MM.1S (cell line): ENCODE measurements around the gene EPB41L2.

Experiments used
- DNase-seq: peaks from one replicate; pipeline ENCODE4 v3.0.0-alpha.2; 2015
- H2AFZ ChIP-seq: fragments of 300-600 bp; sonication (generic); 2 replicates; pipeline ENCODE4 v1.6.0; 2016; ENCODE audit warnings: antibody characterized with exemption, low read length
- H3F3A ChIP-seq: fragments of 300-600 bp; sonication (generic); 2 replicates; pipeline ENCODE4 v1.6.1; 2016; ENCODE audit warnings: mild to moderate bottlenecking, antibody characterized with exemption, low read length, moderate library complexity, mixed read lengths; ENCODE audit not compliant: insufficient read depth
- H3K27ac ChIP-seq: fragments of 300-600 bp; sonication (generic); 2 replicates; pipeline ENCODE4 v1.5.1; 2016; ENCODE audit warnings: mild to moderate bottlenecking, low read length
- H3K27me3 ChIP-seq: fragments of 300-600 bp; sonication (generic); replicated peaks from 2 replicates; pipeline ENCODE4 v1.6.0; 2016; ENCODE audit warnings: low read length; ENCODE audit not compliant: insufficient read depth
- H3K36me3 ChIP-seq: fragments of 300-600 bp; sonication (generic); replicated peaks from 2 replicates; pipeline ENCODE4 v1.6.1; 2016; ENCODE audit warnings: mild to moderate bottlenecking, low read length, mixed read lengths; ENCODE audit not compliant: insufficient read depth
- H3K4me1 ChIP-seq: fragments of 300-600 bp; sonication (generic); 2 replicates; pipeline ENCODE4 v1.6.1; 2016; ENCODE audit warnings: low read length, mixed read lengths
- H3K4me2 ChIP-seq: fragments of 300-600 bp; sonication (generic); 2 replicates; pipeline ENCODE4 v1.6.0; 2016; ENCODE audit warnings: low read depth, low read length
- H3K4me3 ChIP-seq: fragments of 300-600 bp; sonication (generic); 2 replicates; pipeline ENCODE4 v1.5.1; 2016; ENCODE audit warnings: low read length, mixed read lengths
- H3K79me2 ChIP-seq: fragments of 300-600 bp; sonication (generic); 2 replicates; pipeline ENCODE4 v1.6.1; 2016; ENCODE audit warnings: mixed run types, low read length, mixed read lengths
- H3K9ac ChIP-seq: fragments of 300-600 bp; sonication (generic); 2 replicates; pipeline ENCODE4 v1.6.1; 2016; ENCODE audit warnings: low read length, mixed read lengths
- H3K9me2 ChIP-seq: fragments of 300-600 bp; sonication (generic); replicated peaks from 2 replicates; pipeline ENCODE4 v1.6.1; 2016; ENCODE audit warnings: mild to moderate bottlenecking, low read length, mixed read lengths; ENCODE audit not compliant: insufficient read depth
- H3K9me3 ChIP-seq: fragments of 300-600 bp; sonication (generic); replicated peaks from 2 replicates; pipeline ENCODE4 v1.6.1; 2016; ENCODE audit warnings: mild to moderate bottlenecking, low read length, mixed read lengths; ENCODE audit not compliant: insufficient read depth
- H4K20me1 ChIP-seq: fragments of 300-600 bp; sonication (generic); 2 replicates; pipeline ENCODE4 v1.6.1; 2016; ENCODE audit warnings: mild to moderate bottlenecking, low read length, moderate library complexity, mixed read lengths; ENCODE audit not compliant: insufficient read depth
- EZH2 ChIP-seq: fragments of 300-600 bp; sonication (generic); optimal IDR thresholded peaks from 2 replicates; pipeline ENCODE3; 2017; ENCODE audit warnings: low read depth, mild to moderate bottlenecking, antibody characterized with exemption, low read length, mixed read lengths
- EZH2phosphoT487 ChIP-seq: fragments of 300-600 bp; sonication (generic); IDR thresholded peaks from 2 replicates; pipeline ENCODE4 v1.6.1; 2018; ENCODE audit warnings: antibody characterized with exemption, low read length
- TF ChIP-seq, protein P1 (sequence below): fragments of 300-600 bp; sonication (generic); IDR thresholded peaks from 2 replicates; pipeline ENCODE4 v1.5.1; 2016; ENCODE audit warnings: antibody characterized with exemption, low read length, mixed read lengths

EPB41L2 gene

GRCh38 chr6:131004387-131004755 is 58.7 kb downstream of the EPB41L2 start:
- no peaks in the 10 kb centered on the region for H3F3A ChIP-seq
- no peak for DNase-seq
- TF ChIP-seq, protein P1, sequence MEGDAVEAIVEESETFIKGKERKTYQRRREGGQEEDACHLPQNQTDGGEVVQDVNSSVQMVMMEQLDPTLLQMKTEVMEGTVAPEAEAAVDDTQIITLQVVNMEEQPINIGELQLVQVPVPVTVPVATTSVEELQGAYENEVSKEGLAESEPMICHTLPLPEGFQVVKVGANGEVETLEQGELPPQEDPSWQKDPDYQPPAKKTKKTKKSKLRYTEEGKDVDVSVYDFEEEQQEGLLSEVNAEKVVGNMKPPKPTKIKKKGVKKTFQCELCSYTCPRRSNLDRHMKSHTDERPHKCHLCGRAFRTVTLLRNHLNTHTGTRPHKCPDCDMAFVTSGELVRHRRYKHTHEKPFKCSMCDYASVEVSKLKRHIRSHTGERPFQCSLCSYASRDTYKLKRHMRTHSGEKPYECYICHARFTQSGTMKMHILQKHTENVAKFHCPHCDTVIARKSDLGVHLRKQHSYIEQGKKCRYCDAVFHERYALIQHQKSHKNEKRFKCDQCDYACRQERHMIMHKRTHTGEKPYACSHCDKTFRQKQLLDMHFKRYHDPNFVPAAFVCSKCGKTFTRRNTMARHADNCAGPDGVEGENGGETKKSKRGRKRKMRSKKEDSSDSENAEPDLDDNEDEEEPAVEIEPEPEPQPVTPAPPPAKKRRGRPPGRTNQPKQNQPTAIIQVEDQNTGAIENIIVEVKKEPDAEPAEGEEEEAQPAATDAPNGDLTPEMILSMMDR: no peak
- TF ChIP-seq EZH2: no peak
- TF ChIP-seq EZH2phosphoT487: no peak
- H4K20me1 ChIP-seq: no peaks in the 10 kb centered on the region
- H2AFZ ChIP-seq: no peak overlapping the region
- H3K27me3 ChIP-seq: no peaks in the 10 kb centered on the region
- H3K4me2 ChIP-seq: no peak overlapping the region
- H3K27ac ChIP-seq: no peak overlapping the region
- H3K79me2 ChIP-seq: no peaks in the 10 kb centered on the region; the same call in 1 of the 2 replicates
- H3K9me3 ChIP-seq: no peaks in the 10 kb centered on the region
- H3K36me3 ChIP-seq: no peaks in the 10 kb centered on the region
- no peaks in the 10 kb centered on the region for H3K9me2 ChIP-seq
- no peak overlapping the region for H3K4me3 ChIP-seq
- H3K4me1 ChIP-seq: no peaks in the 10 kb centered on the region
- H3K9ac ChIP-seq: no peak overlapping the region

DNA sequence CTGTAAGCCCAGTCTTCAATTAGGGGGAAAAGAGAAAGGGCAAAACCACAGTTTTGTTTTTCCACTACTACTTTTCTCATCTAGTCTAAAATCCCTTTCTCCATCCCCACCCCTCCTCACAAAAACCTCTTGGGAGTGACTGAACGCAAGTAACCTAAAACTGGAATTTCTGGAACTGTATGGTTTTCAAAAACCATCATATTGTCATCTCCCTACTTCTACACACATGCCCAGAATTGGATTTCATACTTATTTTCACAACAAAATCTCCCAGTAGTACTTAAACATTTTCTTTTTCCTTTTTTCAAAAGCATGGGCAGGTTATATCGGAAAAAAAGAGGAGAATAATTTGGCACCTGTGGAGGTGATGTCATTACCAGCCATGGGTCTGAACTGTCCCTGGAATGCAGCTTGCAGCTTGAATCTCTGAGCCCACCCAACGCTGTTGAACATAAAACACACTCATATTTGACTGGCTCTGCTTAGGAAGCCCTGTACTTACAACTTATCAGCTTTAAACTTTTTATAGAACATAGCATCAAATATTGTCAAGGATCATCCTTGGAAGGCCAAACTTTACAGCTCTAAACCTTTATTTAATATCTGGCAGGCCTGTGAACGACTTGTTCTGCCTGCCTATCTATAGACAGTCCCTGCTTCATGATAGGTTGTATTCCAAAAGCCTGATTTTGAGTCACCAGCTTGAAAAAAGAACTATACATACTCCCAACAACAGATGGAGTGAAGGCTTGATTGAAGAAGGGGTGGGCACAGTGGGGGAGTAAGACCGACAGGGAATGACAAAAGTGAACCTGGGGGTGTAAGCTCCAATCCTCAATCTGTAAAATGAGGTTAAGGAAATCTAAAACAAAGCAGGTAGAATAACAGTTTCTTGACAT is 59.3 kb downstream of the EPB41L2 start:
- DNase-seq: no peak
- TF ChIP-seq, protein P1: no peak
- TF ChIP-seq EZH2phosphoT487 (no peak), EZH2 (no peak)
- no peaks in the 10 kb centered on the region for H3K27me3 ChIP-seq
- no peak overlapping the region for H3K27ac ChIP-seq
- H3K9me3 ChIP-seq: no peaks in the 10 kb centered on the region
- no peak overlapping the region for H3K4me3 ChIP-seq
- H3K79me2 ChIP-seq: peaks cover 2% of the 10 kb centered on the region; the same call in 1 of the 2 replicates
- H3K36me3 ChIP-seq: no peaks in the 10 kb centered on the region
- H2AFZ ChIP-seq: no peak overlapping the region
- no peaks in the 10 kb centered on the region for H3K9me2 ChIP-seq
- H3F3A ChIP-seq: no peaks in the 10 kb centered on the region
- no peaks in the 10 kb centered on the region for H4K20me1 ChIP-seq
- no peak overlapping the region for H3K4me2 ChIP-seq
- H3K4me1 ChIP-seq: no peaks in the 10 kb centered on the region
- H3K9ac ChIP-seq: no peak overlapping the region

DNA sequence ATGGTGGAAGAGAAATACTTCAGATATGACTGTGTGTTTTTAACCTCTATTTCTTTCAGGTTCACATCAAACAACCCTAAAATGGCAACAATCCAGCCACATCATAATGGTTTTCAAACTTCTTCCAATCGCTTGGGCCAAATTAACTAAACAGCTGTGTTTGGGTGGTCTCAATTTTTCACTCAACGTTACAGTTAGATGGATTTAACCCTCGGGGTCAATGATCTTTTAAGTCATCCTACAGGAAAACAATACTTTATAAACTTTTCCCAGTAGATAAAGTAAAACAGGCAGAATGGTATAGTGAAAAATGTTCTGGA is 60.4 kb downstream of the EPB41L2 start:
- no peak overlapping the region for H3K27ac ChIP-seq
- H3K4me1 ChIP-seq: no peaks in the 10 kb centered on the region

More for the DNA sequence above, 60.4 kb downstream of the EPB41L2 start:
- Histone ChIP-seq H3F3A (no peaks in the 10 kb centered on the region), H4K20me1 (no peaks in the 10 kb centered on the region), H3K9me3 (no peaks in the 10 kb centered on the region), H2AFZ (no peak overlapping the region), H3K9ac (no peak overlapping the region), H3K79me2 (peaks cover 5% of the 10 kb centered on the region; the same call in 1 of the 2 replicates), H3K4me2 (no peak overlapping the region), H3K36me3 (no peaks in the 10 kb centered on the region), H3K9me2 (no peaks in the 10 kb centered on the region), H3K27me3 (no peaks in the 10 kb centered on the region), H3K4me3 (no peak overlapping the region)
- no peak for DNase-seq
- TF ChIP-seq EZH2 (no peak), EZH2phosphoT487 (no peak)
